Common myeloid progenitor, CD34-positive (primary cell): ENCODE measurements around the gene PHKA2.
A peak's percentile ranks its signal among the peaks of the same experiment; 100 is the strongest.
"Not testable (repeated sequence)": the region's sequence is repeated elsewhere in the genome, so short reads cannot be mapped to it uniquely, and the experiment has no call there.

Experiments
- CTCF ChIA-PET: fragments of 350-600 bp; sonication (Branson Sonifier 250); formaldehyde crosslinking; loops from one replicate; lab custom pipeline; 2021; ENCODE audit warnings: antibody characterized with exemption; lab: Charles Lee
- POLR2A ChIA-PET: fragments of 350-600 bp; sonication (Branson Sonifier 250); formaldehyde crosslinking; loops from one replicate; lab custom pipeline; 2021; ENCODE audit warnings: antibody characterized with exemption; lab: Charles Lee
- DNase-seq, 3 donors: peaks; one replicate each; pipeline versions ENCODE4 v3.0.0 to v3.0.0-alpha.2; 2013
- H3K27ac ChIP-seq, 2 experiments: 1 replicate in 1 of 2; 2 replicates in 1 of 2; pipeline ENCODE4 v1.7.0; 2013; ENCODE audit warnings: inconsistent platforms in 2 of 2, low read length in 2 of 2, mild to moderate bottlenecking in 2 of 2, low read depth in 1 of 2, moderate library complexity in 1 of 2; ENCODE audit not compliant: severe bottlenecking in 2 of 2, insufficient read depth in 1 of 2, poor library complexity in 1 of 2
- H3K27me3 ChIP-seq, 5 experiments: replicated peaks in 2 of 5; 1 replicate in 3 of 5; 2 replicates in 2 of 5; pipeline versions ENCODE4 v1.6.1 to v1.7.0; 2013; ENCODE audit warnings: low read length in 4 of 5, mild to moderate bottlenecking in 2 of 5, moderate library complexity in 2 of 5, inconsistent platforms in 1 of 5; ENCODE audit not compliant: insufficient read depth in 5 of 5, control insufficient read depth in 4 of 5
- H3K36me3 ChIP-seq, 4 experiments: 1 replicate in 2 of 4; 2 replicates in 2 of 4; pipeline versions ENCODE4 v1.6.1 to v1.7.0; 2013; ENCODE audit warnings: low read length in 3 of 4, control low read depth in 1 of 4, mild to moderate bottlenecking in 1 of 4; ENCODE audit not compliant: control insufficient read depth in 4 of 4, insufficient read depth in 4 of 4
- H3K4me1 ChIP-seq, 4 experiments: 1 replicate in 3 of 4; 2 replicates in 1 of 4; pipeline versions ENCODE4 v1.6.1 to v1.7.1; 2013; ENCODE audit warnings: low read length in 3 of 4, mild to moderate bottlenecking in 3 of 4, control low read depth in 1 of 4, inconsistent platforms in 1 of 4, moderate library complexity in 1 of 4; ENCODE audit not compliant: control insufficient read depth in 4 of 4, insufficient read depth in 4 of 4; ENCODE audit errors: control extremely low read depth in 1 of 4
- H3K4me3 ChIP-seq, 7 experiments: 1 replicate in 4 of 7; 2 replicates in 3 of 7; pipeline versions ENCODE4 v1.5.1 to v1.7.0; 2013; ENCODE audit warnings: mild to moderate bottlenecking in 7 of 7, low read length in 6 of 7, moderate library complexity in 6 of 7, inconsistent platforms in 2 of 7, low read depth in 2 of 7, control low read depth in 1 of 7; ENCODE audit not compliant: insufficient read depth in 4 of 7, control insufficient read depth in 1 of 7; ENCODE audit errors: extremely low read depth in 1 of 7
- H3K9me3 ChIP-seq, 5 experiments: 1 replicate in 4 of 5; 2 replicates in 1 of 5; pipeline versions ENCODE4 v1.6.1 to v1.7.1; 2013; ENCODE audit warnings: low read length in 4 of 5, mild to moderate bottlenecking in 2 of 5, inconsistent platforms in 1 of 5, low read depth in 1 of 5, moderate library complexity in 1 of 5; ENCODE audit not compliant: control insufficient read depth in 4 of 5, insufficient read depth in 2 of 5; ENCODE audit errors: control extremely low read depth in 1 of 5
- WGBS: methylation state at CpG from one replicate; pipeline ENCODE4 v1.1.5; 2013; ENCODE audit not compliant: insufficient coverage; 5-methylcytosine and 5-hydroxymethylcytosine counted together

PHKA2 gene

GRCh38 chrX:18861511-18861910, 122.4 kb downstream of the PHKA2 start:
- Histone ChIP-seq H3K27me3 (no peaks in the 10 kb centered on the region), H3K9me3 (no peaks in the 10 kb centered on the region), H3K27ac (no peak overlapping the region), H3K36me3 (no peaks in the 10 kb centered on the region), H3K4me3 (no peak overlapping the region), H3K4me1 (peaks cover 0 to under 1% (median 0%) of the 10 kb centered on the region in 4 experiments)
- WGBS, result 94% methylated on average over 3 of the region's 5 CpGs
- CTCF ChIA-PET, result no interaction called here
- no peak for DNase-seq
- POLR2A ChIA-PET, result no interaction called here

DNA sequence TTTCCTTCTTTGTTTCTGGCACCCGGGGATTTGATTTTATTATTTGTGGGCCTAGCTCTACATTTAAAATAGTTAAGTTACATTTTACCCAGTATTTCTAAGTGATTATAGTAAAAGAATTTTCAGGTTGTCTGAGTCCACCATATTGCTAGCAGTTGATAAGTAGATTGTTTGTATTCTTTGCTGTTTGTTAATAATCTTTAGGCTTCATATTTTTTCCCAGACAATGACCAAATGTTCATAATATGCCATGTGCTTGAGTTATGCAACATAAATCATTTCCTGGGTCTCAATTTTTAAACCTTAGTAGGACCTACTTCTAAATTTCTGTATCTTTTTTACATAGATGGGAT, 127.3 kb downstream of the PHKA2 start:
- Histone ChIP-seq H3K9me3 (no peaks in the 10 kb centered on the region), H3K27ac (no peak overlapping the region), H3K36me3 (no peaks in the 10 kb centered on the region), H3K4me1 (peaks cover 0 to 6% (median 2%) of the 10 kb centered on the region in 4 experiments), H3K27me3 (peaks cover 0 to 2% (median 0%) of the 10 kb centered on the region in 5 experiments), H3K4me3 (no peak overlapping the region)
- ChIA-PET CTCF (no interaction called here), POLR2A (no interaction called here)
- no CpG with 5 or more reads among the region's 1 CpG for WGBS
- no peak for DNase-seq

GRCh38 chrX:18855919-18856644, 127.8 kb downstream of the PHKA2 start:
- Histone ChIP-seq H3K4me3 (no peak overlapping the region), H3K27me3 (peaks cover 0 to 2% (median 0%) of the 10 kb centered on the region in 5 experiments), H3K9me3 (no peaks in the 10 kb centered on the region), H3K36me3 (no peaks in the 10 kb centered on the region), H3K4me1 (peaks cover 0 to 6% (median 2%) of the 10 kb centered on the region in 4 experiments), H3K27ac (no peak overlapping the region)
- no CpG with 5 or more reads among the region's 1 CpG for WGBS
- ChIA-PET CTCF (no interaction called here), POLR2A (no interaction called here)
- DNase-seq, result peak; percentile 8 to 68 (median 57)

DNA sequence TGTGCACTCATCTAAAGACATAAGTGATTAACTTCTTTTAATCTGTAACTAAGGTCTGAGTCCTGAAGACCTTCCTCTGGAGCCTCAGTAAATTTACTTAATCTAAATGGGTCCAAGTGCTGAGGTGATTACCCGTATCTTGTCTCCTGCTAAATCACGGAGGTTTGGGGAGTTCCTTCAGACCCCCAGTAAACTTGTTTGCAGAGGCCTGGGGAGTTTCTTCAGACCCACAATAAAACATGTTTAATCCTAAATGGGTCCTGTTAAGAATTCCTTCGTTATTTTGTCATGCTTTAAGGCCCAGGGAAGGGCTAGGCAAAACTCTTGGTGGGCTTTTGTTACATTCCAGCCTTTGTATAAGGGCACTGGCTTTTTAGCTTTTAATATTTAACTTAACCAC, 136.0 kb downstream of the PHKA2 start:
- H3K4me1 ChIP-seq, H3K4me3 ChIP-seq, H3K27me3 ChIP-seq, H3K36me3 ChIP-seq, H3K9me3 ChIP-seq, DNase-seq, H3K27ac ChIP-seq, POLR2A ChIA-PET: not testable (repeated sequence)
- CTCF ChIA-PET, result interaction anchor here (1.5 kb wide), 1 partner anchor 18 kb away, joined by 3 read pairs; no protein-coding TSS in a partner anchor
- WGBS, result 87% methylated on average over 3 of the region's 3 CpGs
